NCI-H2107 treated with DMSO at 0.1 percent for 48 hours (cell line): ENCODE data around the gene C3.
"Not testable (repeated sequence)": the region's sequence is repeated elsewhere in the genome, so short reads cannot be mapped to it uniquely, and the experiment has no call there.

ENCODE experiments used
- DNase-seq: peaks from one replicate; lab custom pipeline; 2025; ENCODE audit not compliant: unreplicated experiment; lab: John Stamatoyannopoulos, UW

C3 gene

GRCh38 chr19:6667114-6667627, 53.3 kb downstream of the C3 start:
- DNase-seq: no peak

- DNase-seq: no peak
These were observed 55.5 kb downstream of the C3 start for GRCh38 chr19:6664916-6665315.

GRCh38 chr19:6663236-6664201, 56.9 kb downstream of the C3 start:
- no peak for DNase-seq

- DNase-seq: no peak
These were observed 57.7 kb downstream of the C3 start for GRCh38 chr19:6662702-6663101.

GRCh38 chr19:6661509-6662244, 58.8 kb downstream of the C3 start:
- DNase-seq: not testable (repeated sequence)

- no peak for DNase-seq
These were observed 59.5 kb downstream of the C3 start for GRCh38 chr19:6660930-6661329.

- not testable (repeated sequence) for DNase-seq
These were observed 64.1 kb downstream of the C3 start for GRCh38 chr19:6656390-6656789.

- DNase-seq: no peak
These were observed 65.8 kb downstream of the C3 start for GRCh38 chr19:6654347-6655310.

GRCh38 chr19:6652805-6653094, 67.7 kb downstream of the C3 start:
- no peak for DNase-seq

- DNase-seq: no peak
These were observed 68.3 kb downstream of the C3 start for GRCh38 chr19:6651965-6652804.

- no peak for DNase-seq
These were observed 71.3 kb downstream of the C3 start for GRCh38 chr19:6649185-6649584.

- DNase-seq: no peak
These were observed 72.2 kb downstream of the C3 start for GRCh38 chr19:6648141-6648715.

GRCh38 chr19:6644796-6645195, 75.7 kb downstream of the C3 start:
- DNase-seq: no peak

GRCh38 chr19:6640333-6640732, 80.1 kb downstream of the C3 start:
- DNase-seq: not testable (repeated sequence)

GRCh38 chr19:6639439-6639838, 81.0 kb downstream of the C3 start:
- DNase-seq: no peak

GRCh38 chr19:6633456-6633813, 87.0 kb downstream of the C3 start:
- not testable (repeated sequence) for DNase-seq

GRCh38 chr19:6632747-6633455, 87.5 kb downstream of the C3 start:
- not testable (repeated sequence) for DNase-seq

- DNase-seq: peak; percentile 35
These were observed 88.3 kb downstream of the C3 start for GRCh38 chr19:6632002-6632621.
